HEK293T (cell line): ENCODE measurements around the gene TPBG.

Experiments
- CTCF ChIA-PET: fragments of 350-600 bp; formaldehyde crosslinking; extraction: SDS; loops from one replicate; lab custom pipeline; 2021; ENCODE audit warnings: antibody characterized with exemption, inconsistent platforms; lab: Yijun Ruan, JAX
- POLR2A ChIA-PET: fragments of 350-600 bp; formaldehyde crosslinking; extraction: SDS; loops from one replicate; lab custom pipeline; 2020; ENCODE audit warnings: antibody characterized with exemption, inconsistent platforms; lab: Yijun Ruan, JAX
- DNase-seq: peaks from one replicate; pipeline ENCODE4 v3.0.0; 2012; ENCODE audit warnings: mixed read lengths; ENCODE audit errors: extremely low spot score
- ARNT ChIP-seq: fragments of 450-650 bp; IDR thresholded peaks from 2 replicates; pipeline ENCODE4 v1.6.1; 2017; ENCODE audit warnings: mild to moderate bottlenecking
- BHLHE40 ChIP-seq: fragments of 450-650 bp; IDR thresholded peaks from 2 replicates; pipeline ENCODE4 v1.6.1; 2016; ENCODE audit warnings: mild to moderate bottlenecking, moderate library complexity, borderline replicate concordance
- CTBP1 ChIP-seq: fragments of 450-650 bp; IDR thresholded peaks from 2 replicates; pipeline ENCODE4 v1.6.1; 2016; ENCODE audit warnings: borderline replicate concordance
- ELF4 ChIP-seq: fragments of 450-650 bp; IDR thresholded peaks from 2 replicates; pipeline ENCODE4 v1.6.1; 2017; ENCODE audit warnings: antibody characterized with exemption
- FOXA1 ChIP-seq: fragments of 450-650 bp; IDR thresholded peaks from 2 replicates; pipeline ENCODE4 v1.6.1; 2016; ENCODE audit warnings: mild to moderate bottlenecking
- FOXK2 ChIP-seq: fragments of 450-650 bp; IDR thresholded peaks from 2 replicates; pipeline ENCODE4 v1.6.1; 2016; ENCODE audit warnings: mild to moderate bottlenecking
- FOXM1 ChIP-seq: fragments of 450-650 bp; IDR thresholded peaks from 2 replicates; pipeline ENCODE4 v1.6.1; 2017; ENCODE audit warnings: mild to moderate bottlenecking, borderline replicate concordance
- HDGF ChIP-seq: fragments of 450-650 bp; IDR thresholded peaks from 2 replicates; pipeline ENCODE4 v1.6.1; 2017; ENCODE audit warnings: antibody characterized with exemption, borderline replicate concordance
- L3MBTL2 ChIP-seq: fragments of 450-650 bp; conservative IDR thresholded peaks from 2 replicates; pipeline ENCODE4 v1.6.1; 2016; ENCODE audit warnings: mild to moderate bottlenecking
- LEF1 ChIP-seq: fragments of 450-650 bp; IDR thresholded peaks from 2 replicates; pipeline ENCODE4 v1.6.1; 2017; ENCODE audit warnings: mild to moderate bottlenecking, borderline replicate concordance
- NFRKB ChIP-seq: fragments of 450-650 bp; IDR thresholded peaks from 2 replicates; pipeline ENCODE4 v1.6.1; 2016; ENCODE audit warnings: mild to moderate bottlenecking, moderate library complexity
- SP1 ChIP-seq: fragments of 450-650 bp; IDR thresholded peaks from 2 replicates; pipeline ENCODE4 v1.6.1; 2017
- SUZ12 ChIP-seq: fragments of 450-650 bp; IDR thresholded peaks from 2 replicates; pipeline ENCODE4 v1.6.1; 2016; ENCODE audit warnings: mild to moderate bottlenecking
- TARDBP ChIP-seq: fragments of 450-650 bp; IDR thresholded peaks from 2 replicates; pipeline ENCODE4 v1.6.1; 2016
- ZNF384 ChIP-seq: fragments of 450-650 bp; IDR thresholded peaks from 2 replicates; pipeline ENCODE4 v1.6.1; 2016
- TF ChIP-seq, protein P1 (sequence below): fragments of 450-650 bp; IDR thresholded peaks from 2 replicates; pipeline ENCODE4 v1.6.1; 2016

TPBG gene

DNA sequence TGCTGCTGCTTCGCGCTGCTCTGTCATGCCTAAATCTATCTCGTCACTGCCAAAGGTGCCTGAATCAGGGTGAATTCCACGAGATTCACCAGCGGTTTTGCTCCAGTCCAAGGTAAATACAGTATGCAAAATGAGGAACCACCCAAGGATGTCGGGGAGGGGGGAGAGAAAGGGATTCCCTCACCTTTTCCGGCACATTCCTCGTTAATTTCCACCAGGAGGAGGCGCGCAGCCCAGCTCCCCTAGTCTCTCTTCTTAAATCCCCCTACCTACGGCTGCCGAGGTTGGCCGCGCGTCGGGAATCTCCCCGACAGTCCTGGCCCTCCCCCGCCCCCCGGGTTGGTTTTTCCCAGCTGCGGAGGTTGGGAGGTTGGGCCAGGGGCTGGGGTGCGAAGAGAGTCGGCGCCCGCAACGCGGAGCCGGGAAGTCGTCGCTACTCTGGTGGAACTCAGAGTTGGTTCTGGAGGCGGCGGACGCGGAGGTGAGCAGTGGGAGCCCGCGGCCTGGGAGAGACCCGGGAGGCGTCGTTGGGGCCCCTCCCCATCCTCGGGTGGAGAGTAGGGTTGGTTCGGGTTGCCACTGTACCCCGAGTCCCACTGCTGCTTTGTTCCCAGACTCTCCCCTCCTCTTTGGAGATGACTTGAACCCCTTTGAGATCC, at the start of gene TPBG:
Gene TPBG (plus strand): TSS at position 390 of the 659 bp plus-strand sequence. CDS start 1,145 bp downstream, outside the sequence.
- CTCF ChIA-PET, result interaction anchor here (0.6 to 1.4 kb wide), 4 partner anchors 8 to 70 kb away, joined by 4 to 8 read pairs (median 4); no protein-coding TSS in a partner anchor
- TF ChIP-seq LEF1 (no peak), L3MBTL2 (peak; percentile 67), ELF4 (no peak), FOXK2 (no peak), FOXA1 (no peak), ARNT (no peak), BHLHE40 (peak; percentile 84)
- peak; percentile 69 for DNase-seq
- POLR2A ChIA-PET, result interaction anchor here (0.8 to 1.0 kb wide), 3 partner anchors 24 to 115 kb away, joined by 3 to 4 read pairs (median 3); no protein-coding TSS in a partner anchor

- TF ChIP-seq HDGF (no peak), FOXA1 (no peak), ELF4 (no peak)
- TF ChIP-seq, protein P1, sequence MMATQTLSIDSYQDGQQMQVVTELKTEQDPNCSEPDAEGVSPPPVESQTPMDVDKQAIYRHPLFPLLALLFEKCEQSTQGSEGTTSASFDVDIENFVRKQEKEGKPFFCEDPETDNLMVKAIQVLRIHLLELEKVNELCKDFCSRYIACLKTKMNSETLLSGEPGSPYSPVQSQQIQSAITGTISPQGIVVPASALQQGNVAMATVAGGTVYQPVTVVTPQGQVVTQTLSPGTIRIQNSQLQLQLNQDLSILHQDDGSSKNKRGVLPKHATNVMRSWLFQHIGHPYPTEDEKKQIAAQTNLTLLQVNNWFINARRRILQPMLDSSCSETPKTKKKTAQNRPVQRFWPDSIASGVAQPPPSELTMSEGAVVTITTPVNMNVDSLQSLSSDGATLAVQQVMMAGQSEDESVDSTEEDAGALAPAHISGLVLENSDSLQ, result no peak
- DNase-seq, result no peak
- ChIA-PET CTCF (interaction anchor here (0.6 kb wide), 1 partner anchor 45 kb away, joined by 4 read pairs; no protein-coding TSS in a partner anchor), POLR2A (no interaction called here)
These were observed 41.2 kb upstream of the TPBG start for GRCh38 chr6:82322386-82322785.

- POLR2A ChIA-PET, result no interaction called here
These were observed 33.9 kb upstream of the TPBG start for GRCh38 chr6:82329766-82330165.

GRCh38 chr6:82330171-82330804, 33.3 kb upstream of the TPBG start:
- ChIA-PET CTCF (no interaction called here), POLR2A (no interaction called here)
- DNase-seq, result no peak
- TF ChIP-seq L3MBTL2 (no peak), ZNF384 (no peak), SP1 (no peak), FOXA1 (no peak), FOXM1 (no peak)

More at GRCh38 chr6:82329766-82330165, 33.9 kb upstream of the TPBG start:
- no peak for DNase-seq
- CTCF ChIA-PET, result no interaction called here
- TF ChIP-seq BHLHE40 (no peak), ZNF384 (no peak), ELF4 (no peak), ARNT (no peak), TARDBP (no peak), SP1 (no peak), HDGF (no peak), NFRKB (no peak)

GRCh38 chr6:82331031-82331773, 32.4 kb upstream of the TPBG start:
- ChIA-PET CTCF (interaction anchor here (0.7 to 1.2 kb wide), 4 partner anchors 32 to 262 kb away, joined by 3 to 4 read pairs (median 4); no protein-coding TSS in a partner anchor), POLR2A (no interaction called here)
- TF ChIP-seq ARNT, result no peak
- no peak for TF ChIP-seq FOXA1
- no peak for TF ChIP-seq LEF1
- TF ChIP-seq CTBP1, result no peak
- no peak for TF ChIP-seq SUZ12
- TF ChIP-seq L3MBTL2, result no peak
- no peak for TF ChIP-seq HDGF
- no peak for TF ChIP-seq TARDBP
- no peak for TF ChIP-seq ZNF384
- no peak for TF ChIP-seq FOXK2
- TF ChIP-seq BHLHE40, result no peak
- DNase-seq, result peak; percentile 6

DNA sequence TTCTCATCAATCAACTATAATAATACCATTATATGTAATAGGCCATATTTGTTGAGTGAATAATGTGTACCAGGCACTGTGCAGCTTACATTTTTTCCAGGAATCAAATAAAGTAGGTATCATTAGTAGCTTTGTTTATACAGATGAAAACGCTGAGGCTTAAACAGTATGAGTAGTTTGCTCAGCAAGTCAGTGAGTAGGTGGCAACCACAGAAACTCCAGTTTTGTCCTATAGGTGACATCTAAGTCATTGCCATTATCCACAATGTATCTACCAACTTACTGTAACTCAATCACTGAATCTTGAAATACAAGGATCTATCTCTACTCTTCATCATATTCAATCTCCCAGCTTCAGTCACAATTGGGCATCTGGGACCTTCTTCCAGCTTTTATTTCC, 29.8 kb upstream of the TPBG start:
- DNase-seq, result no peak
- ChIA-PET POLR2A (no interaction called here), CTCF (interaction anchor here (0.6 kb wide), 1 partner anchor 1177 kb away, joined by 3 read pairs; no protein-coding TSS in a partner anchor)
- TF ChIP-seq ELF4 (no peak), L3MBTL2 (no peak), SP1 (no peak), BHLHE40 (no peak), LEF1 (no peak), NFRKB (no peak), TARDBP (no peak), FOXM1 (no peak), FOXK2 (no peak)
- TF ChIP-seq, protein P1, result no peak
